Mononuclear cell (primary cell): Measurements from ENCODE around the gene TSTD2. TPM values are rescaled to one million over a fixed set of nuclear protein-coding genes. Genes with fewer than 3 reads are reported as not detected.
A peak's percentile ranks its signal among the peaks of the same experiment; 100 is the strongest.
"Not testable (repeated sequence)": the region's sequence is repeated elsewhere in the genome, so short reads cannot be mapped to it uniquely, and the experiment has no call there.

Experiments used
- H3K27me3 ChIP-seq: 2 replicates; pipeline ENCODE4 v1.6.0; 2011; ENCODE audit warnings: low read length, control low read depth; ENCODE audit not compliant: insufficient read depth
- H3K4me1 ChIP-seq: 2 replicates; pipeline ENCODE4 v1.5.1; 2011; ENCODE audit warnings: mild to moderate bottlenecking, low read length, control low read depth; ENCODE audit not compliant: insufficient read depth
- H3K4me3 ChIP-seq: 2 replicates; pipeline ENCODE4 v1.5.1; 2011; ENCODE audit warnings: mild to moderate bottlenecking, low read length, moderate library complexity
- H3K9me3 ChIP-seq: 2 replicates; pipeline ENCODE4 v1.5.1; 2011; ENCODE audit warnings: low read depth, mild to moderate bottlenecking, control low read depth, low read length
- total RNA-seq: library from RNA; depleted of rRNA; stranded (reverse); fragments of >200 nt; gene quantifications from one replicate; pipeline ENCODE4 v1.2.3, GENCODE V29; 2012

The TSTD2 gene
- total RNA-seq, 1 donor, result 10.5 TPM

GRCh38 chr9:97581590-97581989 lies 51.6 kb downstream of the TSTD2 start:
- H3K9me3 ChIP-seq, H3K27me3 ChIP-seq, H3K4me3 ChIP-seq, H3K4me1 ChIP-seq: not testable (repeated sequence)

- no peaks in the 10 kb centered on the region for H3K9me3 ChIP-seq
- H3K4me3 ChIP-seq, result no peak overlapping the region
- H3K27me3 ChIP-seq, result no peaks in the 10 kb centered on the region
- H3K4me1 ChIP-seq, result peaks cover 11% of the 10 kb centered on the region
Measured at GRCh38 chr9:97579914-97580313, 53.3 kb downstream of the TSTD2 start.

- Histone ChIP-seq H3K4me3 (no peak overlapping the region), H3K9me3 (no peaks in the 10 kb centered on the region), H3K4me1 (peaks cover 11% of the 10 kb centered on the region), H3K27me3 (no peaks in the 10 kb centered on the region)
Measured at GRCh38 chr9:97578846-97579245, 54.3 kb downstream of the TSTD2 start.

- no peaks in the 10 kb centered on the region for H3K27me3 ChIP-seq
- H3K4me3 ChIP-seq, result no peak overlapping the region
- no peaks in the 10 kb centered on the region for H3K9me3 ChIP-seq
- peaks cover 11% of the 10 kb centered on the region for H3K4me1 ChIP-seq
Measured at GRCh38 chr9:97577051-97577450, 56.1 kb downstream of the TSTD2 start.

GRCh38 chr9:97575673-97576200 lies 57.4 kb downstream of the TSTD2 start:
- Histone ChIP-seq H3K4me3 (peak overlapping the region; percentile 49), H3K9me3 (no peaks in the 10 kb centered on the region), H3K27me3 (no peaks in the 10 kb centered on the region), H3K4me1 (peaks cover 11% of the 10 kb centered on the region)

GRCh38 chr9:97574921-97575672 lies 58.1 kb downstream of the TSTD2 start:
- not testable (repeated sequence) for H3K27me3 ChIP-seq, H3K9me3 ChIP-seq
- Histone ChIP-seq H3K4me3 (peak overlapping the region; percentile 49), H3K4me1 (peaks cover 11% of the 10 kb centered on the region)

GRCh38 chr9:97574101-97574571 lies 59.0 kb downstream of the TSTD2 start:
- peaks cover 11% of the 10 kb centered on the region for H3K4me1 ChIP-seq
- not testable (repeated sequence) for H3K9me3 ChIP-seq, H3K4me3 ChIP-seq, H3K27me3 ChIP-seq

GRCh38 chr9:97573482-97574073 lies 59.6 kb downstream of the TSTD2 start:
- Histone ChIP-seq H3K9me3 (no peaks in the 10 kb centered on the region), H3K4me3 (no peak overlapping the region), H3K27me3 (no peaks in the 10 kb centered on the region), H3K4me1 (peaks cover 11% of the 10 kb centered on the region)

- no peak overlapping the region for H3K4me3 ChIP-seq
- H3K4me1 ChIP-seq, result peaks cover 11% of the 10 kb centered on the region
- no peaks in the 10 kb centered on the region for H3K9me3 ChIP-seq
- no peaks in the 10 kb centered on the region for H3K27me3 ChIP-seq
Measured at GRCh38 chr9:97572892-97573365, 60.2 kb downstream of the TSTD2 start.

- Histone ChIP-seq H3K27me3 (no peaks in the 10 kb centered on the region), H3K4me1 (peaks cover 11% of the 10 kb centered on the region), H3K9me3 (no peaks in the 10 kb centered on the region), H3K4me3 (no peak overlapping the region)
Measured at GRCh38 chr9:97572196-97572891, 60.8 kb downstream of the TSTD2 start.

GRCh38 chr9:97571664-97572063 lies 61.5 kb downstream of the TSTD2 start:
- H3K27me3 ChIP-seq, result no peaks in the 10 kb centered on the region
- H3K4me1 ChIP-seq, result peaks cover 11% of the 10 kb centered on the region
- no peak overlapping the region for H3K4me3 ChIP-seq
- no peaks in the 10 kb centered on the region for H3K9me3 ChIP-seq

GRCh38 chr9:97570899-97571298 lies 62.3 kb downstream of the TSTD2 start:
- Histone ChIP-seq H3K9me3 (no peaks in the 10 kb centered on the region), H3K4me3 (no peak overlapping the region), H3K27me3 (no peaks in the 10 kb centered on the region), H3K4me1 (peaks cover 9% of the 10 kb centered on the region)

- Histone ChIP-seq H3K9me3 (no peaks in the 10 kb centered on the region), H3K27me3 (no peaks in the 10 kb centered on the region), H3K4me1 (no peaks in the 10 kb centered on the region), H3K4me3 (no peak overlapping the region)
Measured at GRCh38 chr9:97568461-97569275, 64.5 kb downstream of the TSTD2 start.

- Histone ChIP-seq H3K4me1 (no peaks in the 10 kb centered on the region), H3K4me3 (no peak overlapping the region), H3K9me3 (no peaks in the 10 kb centered on the region), H3K27me3 (no peaks in the 10 kb centered on the region)
Measured at GRCh38 chr9:97567894-97568202, 65.3 kb downstream of the TSTD2 start.
